NB4 (cell line): ENCODE measurements around the gene TOGARAM2.

Experiments
- CTCF ChIP-seq: IDR thresholded peaks from one replicate; pipeline ENCODE4 v1.5.1; 2012; ENCODE audit warnings: low read depth, low read length
- POLR2A ChIP-seq: IDR thresholded peaks from 2 replicates; pipeline ENCODE4 v1.6.1; 2011; ENCODE audit warnings: mild to moderate bottlenecking; ENCODE audit not compliant: insufficient read length; ENCODE audit errors: extremely low read depth

GRCh38 chr2:29015701-29016470 lies 34.8 kb downstream of the TOGARAM2 start:
- no peak for TF ChIP-seq CTCF
- TF ChIP-seq POLR2A: no peak
